ENCODE data around the gene SPTBN4.

Gene SPTBN4

DNA sequence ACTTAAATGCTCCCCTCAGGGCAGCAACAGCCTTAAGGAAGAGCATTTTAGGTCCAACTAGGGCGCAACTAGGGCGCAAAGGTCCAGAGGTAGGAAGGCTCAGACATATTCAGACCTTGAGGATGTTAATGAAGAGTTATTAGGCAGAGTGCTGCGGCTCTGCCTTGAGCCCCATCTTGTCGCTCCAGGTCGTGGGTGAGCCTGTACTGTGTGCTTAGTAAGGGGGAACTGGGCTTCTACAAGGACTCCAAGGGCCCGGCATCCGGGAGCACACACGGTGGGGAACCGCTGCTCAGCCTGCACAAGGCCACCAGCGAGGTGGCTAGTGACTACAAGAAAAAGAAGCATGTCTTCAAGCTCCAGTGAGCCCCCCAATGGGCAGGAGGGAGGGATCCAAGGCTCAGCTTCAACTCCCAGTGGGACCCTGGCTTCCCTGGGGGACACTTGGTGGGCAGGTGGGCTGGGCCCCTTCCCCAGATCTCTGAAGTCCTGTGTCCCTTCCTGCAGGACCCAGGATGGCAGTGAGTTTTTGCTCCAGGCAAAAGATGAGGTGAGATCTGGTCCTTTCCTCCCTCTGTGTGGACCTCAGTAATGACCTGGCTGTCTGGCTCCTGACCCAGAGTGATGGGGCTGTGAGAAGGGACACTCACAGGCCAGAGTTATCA is 105.2 kb downstream of the SPTBN4 start:
- Histone ChIP-seq H3K36me3 (ENCODE audit: control insufficient read depth in 2 of 2, insufficient read depth in 1 of 2, low read length in 2 of 2) (no peaks in the 10 kb centered on the region), H3K9me3 (ENCODE audit: control insufficient read depth, insufficient read depth, low read depth, low read length) (no peaks in the 10 kb centered on the region), H3K27ac (ENCODE audit: extremely low read depth, low read depth, low read length) (0 out of 2 replicates have a peak overlapping the region, but pooled peaks have one; percentile 49), H3K4me3 (ENCODE audit: low read depth, low read length) (no peak overlapping the region), H3K4me1 (ENCODE audit: control insufficient read depth, insufficient read depth, low read length) (peaks cover 16% of the 10 kb centered on the region)
- ChIA-PET POLR2A (no interaction called here), CTCF (interaction anchor here (1.1 to 12.8 kb wide), 11 partner anchors 8 to 119 kb away, joined by 4 to 132 read pairs (median 18); partner anchors contain the start of genes BLVRB and LTBP4)
- TF ChIP-seq, protein P1, sequence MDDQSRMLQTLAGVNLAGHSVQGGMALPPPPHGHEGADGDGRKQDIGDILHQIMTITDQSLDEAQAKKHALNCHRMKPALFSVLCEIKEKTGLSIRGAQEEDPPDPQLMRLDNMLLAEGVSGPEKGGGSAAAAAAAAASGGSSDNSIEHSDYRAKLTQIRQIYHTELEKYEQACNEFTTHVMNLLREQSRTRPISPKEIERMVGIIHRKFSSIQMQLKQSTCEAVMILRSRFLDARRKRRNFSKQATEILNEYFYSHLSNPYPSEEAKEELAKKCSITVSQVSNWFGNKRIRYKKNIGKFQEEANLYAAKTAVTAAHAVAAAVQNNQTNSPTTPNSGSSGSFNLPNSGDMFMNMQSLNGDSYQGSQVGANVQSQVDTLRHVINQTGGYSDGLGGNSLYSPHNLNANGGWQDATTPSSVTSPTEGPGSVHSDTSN (CRISPR knock-in tag; IDR thresholded peaks at IDR 0.05) = no peak
- TF ChIP-seq ZNF146 (tag by site-specific recombination; IDR thresholded peaks at IDR 0.05) = no peak
- no peak for TF ChIP-seq ZNF843 (tag by site-specific recombination; IDR thresholded peaks at IDR 0.05)
- TF ChIP-seq ZBTB20 (tag by site-specific recombination; IDR thresholded peaks at IDR 0.05) = no peak
- TF ChIP-seq, protein P2, sequence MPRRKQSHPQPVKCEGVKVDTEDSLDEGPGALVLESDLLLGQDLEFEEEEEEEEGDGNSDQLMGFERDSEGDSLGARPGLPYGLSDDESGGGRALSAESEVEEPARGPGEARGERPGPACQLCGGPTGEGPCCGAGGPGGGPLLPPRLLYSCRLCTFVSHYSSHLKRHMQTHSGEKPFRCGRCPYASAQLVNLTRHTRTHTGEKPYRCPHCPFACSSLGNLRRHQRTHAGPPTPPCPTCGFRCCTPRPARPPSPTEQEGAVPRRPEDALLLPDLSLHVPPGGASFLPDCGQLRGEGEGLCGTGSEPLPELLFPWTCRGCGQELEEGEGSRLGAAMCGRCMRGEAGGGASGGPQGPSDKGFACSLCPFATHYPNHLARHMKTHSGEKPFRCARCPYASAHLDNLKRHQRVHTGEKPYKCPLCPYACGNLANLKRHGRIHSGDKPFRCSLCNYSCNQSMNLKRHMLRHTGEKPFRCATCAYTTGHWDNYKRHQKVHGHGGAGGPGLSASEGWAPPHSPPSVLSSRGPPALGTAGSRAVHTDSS (tag by site-specific recombination; IDR thresholded peaks at IDR 0.05) = no peak
- TF ChIP-seq WT1 (tag by site-specific recombination; IDR thresholded peaks at IDR 0.05) = no peak
- TF ChIP-seq ZNF596 (tag by site-specific recombination; IDR thresholded peaks at IDR 0.05) = no peak
- no peak for TF ChIP-seq BCL11B (tag by site-specific recombination; IDR thresholded peaks at IDR 0.05; ENCODE audit: low read depth)
- no peak for TF ChIP-seq ZNF121 (tag by site-specific recombination; IDR thresholded peaks at IDR 0.05)
- no peak for TF ChIP-seq ZNF335 (tag by site-specific recombination; conservative IDR thresholded peaks at IDR 0.05)
- no peak for TF ChIP-seq ZBTB1 (tag by site-specific recombination; IDR thresholded peaks at IDR 0.05)
- TF ChIP-seq ZNF16 (tag by site-specific recombination; IDR thresholded peaks at IDR 0.05; ENCODE audit: low read depth) = no peak
- TF ChIP-seq KLF16 (tag by site-specific recombination; IDR thresholded peaks at IDR 0.05) = no peak
- TF ChIP-seq ZNF2 (tag by site-specific recombination; IDR thresholded peaks at IDR 0.05) = no peak
- TF ChIP-seq, protein P3, sequence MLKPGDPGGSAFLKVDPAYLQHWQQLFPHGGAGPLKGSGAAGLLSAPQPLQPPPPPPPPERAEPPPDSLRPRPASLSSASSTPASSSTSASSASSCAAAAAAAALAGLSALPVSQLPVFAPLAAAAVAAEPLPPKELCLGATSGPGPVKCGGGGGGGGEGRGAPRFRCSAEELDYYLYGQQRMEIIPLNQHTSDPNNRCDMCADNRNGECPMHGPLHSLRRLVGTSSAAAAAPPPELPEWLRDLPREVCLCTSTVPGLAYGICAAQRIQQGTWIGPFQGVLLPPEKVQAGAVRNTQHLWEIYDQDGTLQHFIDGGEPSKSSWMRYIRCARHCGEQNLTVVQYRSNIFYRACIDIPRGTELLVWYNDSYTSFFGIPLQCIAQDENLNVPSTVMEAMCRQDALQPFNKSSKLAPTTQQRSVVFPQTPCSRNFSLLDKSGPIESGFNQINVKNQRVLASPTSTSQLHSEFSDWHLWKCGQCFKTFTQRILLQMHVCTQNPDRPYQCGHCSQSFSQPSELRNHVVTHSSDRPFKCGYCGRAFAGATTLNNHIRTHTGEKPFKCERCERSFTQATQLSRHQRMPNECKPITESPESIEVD (tag by site-specific recombination; IDR thresholded peaks at IDR 0.05) = no peak
- no peak for TF ChIP-seq ZNF175 (tag by site-specific recombination; IDR thresholded peaks at IDR 0.05)
- no peak for TF ChIP-seq ZNF202 (tag by site-specific recombination; IDR thresholded peaks at IDR 0.05; ENCODE audit: borderline replicate concordance)
- TF ChIP-seq, protein P4, sequence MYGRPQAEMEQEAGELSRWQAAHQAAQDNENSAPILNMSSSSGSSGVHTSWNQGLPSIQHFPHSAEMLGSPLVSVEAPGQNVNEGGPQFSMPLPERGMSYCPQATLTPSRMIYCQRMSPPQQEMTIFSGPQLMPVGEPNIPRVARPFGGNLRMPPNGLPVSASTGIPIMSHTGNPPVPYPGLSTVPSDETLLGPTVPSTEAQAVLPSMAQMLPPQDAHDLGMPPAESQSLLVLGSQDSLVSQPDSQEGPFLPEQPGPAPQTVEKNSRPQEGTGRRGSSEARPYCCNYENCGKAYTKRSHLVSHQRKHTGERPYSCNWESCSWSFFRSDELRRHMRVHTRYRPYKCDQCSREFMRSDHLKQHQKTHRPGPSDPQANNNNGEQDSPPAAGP (tag by site-specific recombination; IDR thresholded peaks at IDR 0.05) = no peak

DNA sequence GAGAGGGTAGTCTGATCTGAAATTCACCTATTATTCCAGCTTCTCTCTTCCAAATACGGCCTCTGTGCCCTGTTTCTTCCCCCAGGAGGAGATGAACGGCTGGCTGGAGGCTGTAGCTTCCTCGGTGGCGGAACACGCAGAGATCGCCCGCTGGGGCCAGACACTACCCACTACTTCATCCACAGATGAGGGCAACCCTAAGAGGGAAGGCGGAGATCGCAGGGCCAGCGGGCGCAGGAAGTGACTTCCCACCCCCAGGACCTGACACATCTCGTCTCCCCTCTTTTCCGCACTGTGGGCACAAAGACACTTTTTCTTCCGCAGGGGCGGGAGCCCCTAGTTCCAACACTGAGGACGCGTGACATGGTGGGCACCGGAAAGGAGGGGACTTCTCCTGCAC is 108.5 kb downstream of the SPTBN4 start:
- ChIA-PET POLR2A (no interaction called here), CTCF (interaction anchor here (0.7 to 12.8 kb wide), 7 partner anchors 23 to 149 kb away, joined by 3 to 132 read pairs (median 4); partner anchors contain the start of gene SERTAD1)
- no peaks in the 10 kb centered on the region for H3K9me3 ChIP-seq (ENCODE audit: control insufficient read depth, insufficient read depth, low read depth, low read length)
- H3K4me1 ChIP-seq (ENCODE audit: control insufficient read depth, insufficient read depth, low read length) = peaks cover 12% of the 10 kb centered on the region
- peaks cover 9 to 27% of the 10 kb centered on the region in 2 experiments for H3K36me3 ChIP-seq (ENCODE audit: control insufficient read depth in 2 of 2, insufficient read depth in 1 of 2, low read length in 2 of 2)
- H3K27ac ChIP-seq (ENCODE audit: extremely low read depth, low read depth, low read length) = no peak overlapping the region
- no peak overlapping the region for H3K4me3 ChIP-seq (ENCODE audit: low read depth, low read length)
- no peak for TF ChIP-seq ZNF37A (tag by site-specific recombination; IDR thresholded peaks at IDR 0.05)
- TF ChIP-seq GLIS1 (tag by site-specific recombination; IDR thresholded peaks at IDR 0.05) = no peak
- TF ChIP-seq, protein P5, sequence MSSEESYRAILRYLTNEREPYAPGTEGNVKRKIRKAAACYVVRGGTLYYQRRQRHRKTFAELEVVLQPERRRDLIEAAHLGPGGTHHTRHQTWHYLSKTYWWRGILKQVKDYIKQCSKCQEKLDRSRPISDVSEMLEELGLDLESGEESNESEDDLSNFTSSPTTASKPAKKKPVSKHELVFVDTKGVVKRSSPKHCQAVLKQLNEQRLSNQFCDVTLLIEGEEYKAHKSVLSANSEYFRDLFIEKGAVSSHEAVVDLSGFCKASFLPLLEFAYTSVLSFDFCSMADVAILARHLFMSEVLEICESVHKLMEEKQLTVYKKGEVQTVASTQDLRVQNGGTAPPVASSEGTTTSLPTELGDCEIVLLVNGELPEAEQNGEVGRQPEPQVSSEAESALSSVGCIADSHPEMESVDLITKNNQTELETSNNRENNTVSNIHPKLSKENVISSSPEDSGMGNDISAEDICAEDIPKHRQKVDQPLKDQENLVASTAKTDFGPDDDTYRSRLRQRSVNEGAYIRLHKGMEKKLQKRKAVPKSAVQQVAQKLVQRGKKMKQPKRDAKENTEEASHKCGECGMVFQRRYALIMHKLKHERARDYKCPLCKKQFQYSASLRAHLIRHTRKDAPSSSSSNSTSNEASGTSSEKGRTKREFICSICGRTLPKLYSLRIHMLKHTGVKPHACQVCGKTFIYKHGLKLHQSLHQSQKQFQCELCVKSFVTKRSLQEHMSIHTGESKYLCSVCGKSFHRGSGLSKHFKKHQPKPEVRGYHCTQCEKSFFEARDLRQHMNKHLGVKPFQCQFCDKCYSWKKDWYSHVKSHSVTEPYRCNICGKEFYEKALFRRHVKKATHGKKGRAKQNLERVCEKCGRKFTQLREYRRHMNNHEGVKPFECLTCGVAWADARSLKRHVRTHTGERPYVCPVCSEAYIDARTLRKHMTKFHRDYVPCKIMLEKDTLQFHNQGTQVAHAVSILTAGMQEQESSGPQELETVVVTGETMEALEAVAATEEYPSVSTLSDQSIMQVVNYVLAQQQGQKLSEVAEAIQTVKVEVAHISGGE (tag by site-specific recombination; conservative IDR thresholded peaks at IDR 0.05; ENCODE audit: low read depth) = no peak
- TF ChIP-seq, protein P6, sequence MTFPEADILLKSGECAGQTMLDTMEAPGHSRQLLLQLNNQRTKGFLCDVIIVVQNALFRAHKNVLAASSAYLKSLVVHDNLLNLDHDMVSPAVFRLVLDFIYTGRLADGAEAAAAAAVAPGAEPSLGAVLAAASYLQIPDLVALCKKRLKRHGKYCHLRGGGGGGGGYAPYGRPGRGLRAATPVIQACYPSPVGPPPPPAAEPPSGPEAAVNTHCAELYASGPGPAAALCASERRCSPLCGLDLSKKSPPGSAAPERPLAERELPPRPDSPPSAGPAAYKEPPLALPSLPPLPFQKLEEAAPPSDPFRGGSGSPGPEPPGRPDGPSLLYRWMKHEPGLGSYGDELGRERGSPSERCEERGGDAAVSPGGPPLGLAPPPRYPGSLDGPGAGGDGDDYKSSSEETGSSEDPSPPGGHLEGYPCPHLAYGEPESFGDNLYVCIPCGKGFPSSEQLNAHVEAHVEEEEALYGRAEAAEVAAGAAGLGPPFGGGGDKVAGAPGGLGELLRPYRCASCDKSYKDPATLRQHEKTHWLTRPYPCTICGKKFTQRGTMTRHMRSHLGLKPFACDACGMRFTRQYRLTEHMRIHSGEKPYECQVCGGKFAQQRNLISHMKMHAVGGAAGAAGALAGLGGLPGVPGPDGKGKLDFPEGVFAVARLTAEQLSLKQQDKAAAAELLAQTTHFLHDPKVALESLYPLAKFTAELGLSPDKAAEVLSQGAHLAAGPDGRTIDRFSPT (tag by site-specific recombination; IDR thresholded peaks at IDR 0.05) = no peak
- no peak for TF ChIP-seq ZNF114 (tag by site-specific recombination; IDR thresholded peaks at IDR 0.05)
- TF ChIP-seq TCF7L2 (IDR thresholded peaks at IDR 0.05; ENCODE audit: borderline replicate concordance, low read depth, low read length) = no peak
- TF ChIP-seq GLI2 (tag by site-specific recombination; IDR thresholded peaks at IDR 0.05; ENCODE audit: borderline replicate concordance, low read depth) = no peak

Data from HEK293 (cell line).